Fibroblast of mammary gland (primary cell): Measurements from ENCODE around the gene RNF4.

Experiments used
- DNase-seq: peaks from one replicate; pipeline ENCODE4 v3.0.0-alpha.2; 2010; ENCODE audit warnings: low read depth
- H3K4me3 ChIP-seq: 2 replicates; pipeline ENCODE4 v1.5.1; 2011; ENCODE audit warnings: low read depth, mild to moderate bottlenecking, low read length, moderate library complexity; ENCODE audit not compliant: control insufficient read depth
- TF ChIP-seq, protein P1 (sequence below): conservative IDR thresholded peaks from 2 replicates; pipeline ENCODE4 v1.5.1; 2011; ENCODE audit warnings: low read depth, low read length, inconsistent platforms; ENCODE audit not compliant: control insufficient read depth, insufficient read depth

The RNF4 gene

DNA sequence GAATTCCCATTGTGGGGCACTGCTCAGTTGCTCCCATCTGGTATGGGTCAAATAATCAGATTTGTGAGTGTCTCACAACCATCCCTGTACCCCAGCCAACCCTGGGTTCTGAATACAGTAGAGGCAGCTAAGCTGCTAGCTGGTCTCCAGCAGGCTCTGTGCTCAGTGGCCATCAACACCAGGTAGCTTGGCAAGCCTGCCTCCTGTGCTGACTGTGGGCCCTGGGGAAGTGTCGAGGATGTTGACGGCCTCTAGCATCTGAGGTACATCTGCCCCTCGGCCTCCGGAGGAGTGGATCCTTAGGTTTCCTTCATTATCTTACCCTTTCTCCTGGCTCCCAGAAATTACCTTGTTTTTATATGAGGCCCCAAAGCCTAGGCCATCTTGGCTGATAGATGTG is 13.3 kb downstream of the RNF4 start:
- TF ChIP-seq, protein P1, sequence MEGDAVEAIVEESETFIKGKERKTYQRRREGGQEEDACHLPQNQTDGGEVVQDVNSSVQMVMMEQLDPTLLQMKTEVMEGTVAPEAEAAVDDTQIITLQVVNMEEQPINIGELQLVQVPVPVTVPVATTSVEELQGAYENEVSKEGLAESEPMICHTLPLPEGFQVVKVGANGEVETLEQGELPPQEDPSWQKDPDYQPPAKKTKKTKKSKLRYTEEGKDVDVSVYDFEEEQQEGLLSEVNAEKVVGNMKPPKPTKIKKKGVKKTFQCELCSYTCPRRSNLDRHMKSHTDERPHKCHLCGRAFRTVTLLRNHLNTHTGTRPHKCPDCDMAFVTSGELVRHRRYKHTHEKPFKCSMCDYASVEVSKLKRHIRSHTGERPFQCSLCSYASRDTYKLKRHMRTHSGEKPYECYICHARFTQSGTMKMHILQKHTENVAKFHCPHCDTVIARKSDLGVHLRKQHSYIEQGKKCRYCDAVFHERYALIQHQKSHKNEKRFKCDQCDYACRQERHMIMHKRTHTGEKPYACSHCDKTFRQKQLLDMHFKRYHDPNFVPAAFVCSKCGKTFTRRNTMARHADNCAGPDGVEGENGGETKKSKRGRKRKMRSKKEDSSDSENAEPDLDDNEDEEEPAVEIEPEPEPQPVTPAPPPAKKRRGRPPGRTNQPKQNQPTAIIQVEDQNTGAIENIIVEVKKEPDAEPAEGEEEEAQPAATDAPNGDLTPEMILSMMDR, result no peak
- no peak for DNase-seq
- no peak overlapping the region for H3K4me3 ChIP-seq

DNA sequence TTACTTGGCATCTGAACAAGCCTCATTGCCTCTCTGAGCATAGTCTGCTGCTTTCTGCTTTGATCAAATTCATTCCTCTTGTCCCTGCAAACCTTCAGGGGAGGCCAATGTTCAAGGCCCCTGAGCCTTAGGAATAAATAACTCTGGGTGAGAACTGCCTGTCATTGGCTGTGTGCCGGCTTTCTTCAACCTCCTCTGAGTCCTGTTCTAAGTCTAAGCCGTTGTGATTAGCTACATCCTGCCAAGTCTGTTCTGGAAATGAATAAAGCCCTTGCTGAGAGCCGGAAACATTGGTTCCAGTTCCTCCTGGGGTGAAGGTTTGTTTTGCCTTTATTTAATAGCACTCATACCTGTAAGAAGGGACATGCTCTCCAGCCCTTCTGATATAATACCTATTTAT is 13.8 kb downstream of the RNF4 start:
- no peak overlapping the region for H3K4me3 ChIP-seq
- TF ChIP-seq, protein P1, result no peak
- peak; percentile 76 for DNase-seq

DNA sequence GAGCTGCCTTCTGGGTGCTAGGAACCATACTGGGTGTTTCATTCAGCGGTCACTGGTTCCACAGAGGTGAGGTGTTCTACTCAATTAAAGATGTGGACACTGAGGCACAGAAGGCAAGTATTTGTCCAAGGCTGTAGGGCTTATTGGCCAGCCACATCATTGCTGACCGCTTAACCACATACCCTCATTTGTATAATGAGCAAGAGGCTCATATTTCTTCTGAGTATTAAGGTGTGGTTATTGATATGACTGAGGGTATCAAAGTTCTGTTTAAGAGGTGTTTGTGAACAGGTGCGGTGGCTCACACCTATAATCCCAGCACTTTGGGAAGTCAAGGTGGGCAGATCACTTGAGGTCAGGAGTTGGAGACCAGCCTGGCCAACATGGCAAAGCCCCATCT is 14.3 kb downstream of the RNF4 start:
- H3K4me3 ChIP-seq, result no peak overlapping the region
- DNase-seq, result no peak
- TF ChIP-seq, protein P1, result no peak

DNA sequence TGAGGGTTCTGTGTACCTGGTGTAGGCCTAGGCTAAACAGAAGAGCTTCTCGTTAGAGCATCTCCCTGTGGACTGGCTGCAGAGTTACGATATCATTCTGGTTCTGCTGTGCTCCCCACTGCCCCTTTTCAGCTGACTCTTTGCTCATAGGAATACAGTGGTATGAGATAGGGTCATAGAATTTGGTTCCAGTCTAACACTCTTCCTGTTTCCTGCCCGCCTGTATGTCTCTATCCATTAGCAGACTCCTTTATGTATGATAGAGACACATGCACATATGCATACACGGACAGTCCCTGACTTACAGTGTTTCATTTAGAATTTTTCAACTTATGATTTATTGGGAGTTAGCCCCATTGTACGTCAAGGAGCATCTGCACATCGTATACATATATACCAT is 15.3 kb downstream of the RNF4 start:
- no peak overlapping the region for H3K4me3 ChIP-seq
- TF ChIP-seq, protein P1, result no peak
- no peak for DNase-seq

DNA sequence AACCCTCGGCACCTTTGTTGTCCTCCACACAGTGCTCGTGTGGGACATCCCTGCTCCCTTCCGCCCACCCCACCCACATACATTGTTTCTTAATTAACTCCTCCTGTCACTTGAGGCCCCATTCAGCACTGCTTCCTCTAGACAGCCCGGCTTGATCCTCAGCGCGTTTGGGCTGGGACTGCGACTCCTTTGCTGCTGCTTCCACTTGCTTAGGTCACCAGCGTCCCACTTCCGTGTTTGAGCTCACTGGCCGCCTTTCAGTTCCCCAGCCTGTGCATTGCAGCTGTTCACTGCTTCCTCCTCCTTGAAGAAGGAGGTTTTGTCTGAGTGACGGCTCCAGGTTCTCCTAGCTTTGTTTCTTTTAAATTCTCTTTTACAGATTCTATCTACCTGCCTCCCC is 16.1 kb downstream of the RNF4 start:
- peak; percentile 49 for DNase-seq
- no peak overlapping the region for H3K4me3 ChIP-seq
- TF ChIP-seq, protein P1, result no peak

DNA sequence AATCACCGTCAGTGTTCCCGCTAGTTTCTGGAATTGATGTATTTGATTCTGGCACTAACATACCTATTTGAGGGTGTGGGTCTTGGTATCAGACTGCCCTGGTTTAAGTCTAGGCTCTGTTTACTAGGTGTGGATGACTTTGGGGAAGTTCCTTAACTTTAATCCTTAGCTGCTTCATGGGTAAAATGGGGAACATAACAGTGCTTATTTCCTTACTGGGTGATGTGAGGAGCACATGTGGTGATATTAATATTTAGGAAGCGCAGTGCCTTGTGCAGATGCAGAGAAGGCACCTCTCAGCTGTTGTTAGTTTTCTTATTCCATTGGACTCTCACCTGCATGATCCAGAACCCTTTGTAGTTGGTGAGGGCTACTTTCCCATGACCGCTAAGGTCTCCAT is 17.1 kb downstream of the RNF4 start:
- H3K4me3 ChIP-seq, result no peak overlapping the region
- TF ChIP-seq, protein P1, result no peak
- no peak for DNase-seq

DNA sequence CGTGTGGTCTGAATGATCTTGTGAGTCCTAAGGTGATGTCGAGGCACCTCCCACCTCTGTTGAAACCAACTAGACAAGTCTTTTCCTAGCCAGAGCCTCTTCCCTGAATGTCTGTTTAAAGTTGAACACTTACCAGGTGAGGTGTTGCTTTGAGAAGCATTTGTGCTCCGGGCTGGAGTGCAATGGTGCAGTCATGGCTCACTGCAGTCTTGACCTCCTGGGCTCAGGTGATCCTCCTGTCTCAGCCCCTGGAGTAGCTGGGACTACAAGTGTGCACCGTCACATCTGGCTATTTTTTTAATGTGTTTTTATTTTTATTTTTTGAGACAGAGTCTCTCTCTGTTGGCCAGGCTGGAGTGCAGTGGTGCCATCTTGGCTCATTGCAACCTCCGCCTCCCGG is 18.1 kb downstream of the RNF4 start:
- DNase-seq, result no peak
- TF ChIP-seq, protein P1, result no peak
- H3K4me3 ChIP-seq, result no peak overlapping the region
